Measurements from ENCODE around the gene SURF6.
"Not testable (repeated sequence)": the region's sequence is repeated elsewhere in the genome, so short reads cannot be mapped to it uniquely, and the experiment has no call there.

The SURF6 gene

GRCh38 chr9:133332381-133332730 is 3.6 kb downstream of the SURF6 start:
- peaks cover 14% of the 10 kb centered on the region for H3K36me3 ChIP-seq (ENCODE audit: insufficient read depth, low read length)

GRCh38 chr9:133331641-133332380 is 4.2 kb downstream of the SURF6 start:
- Histone ChIP-seq H3K9me3 (ENCODE audit: control insufficient read depth, insufficient read depth, low read length) (no peaks in the 10 kb centered on the region), H3K36me3 (ENCODE audit: insufficient read depth, low read length) (peaks cover 14% of the 10 kb centered on the region), H3K9ac (ENCODE audit: low read depth, low read length) (no peak overlapping the region), H3K4me1 (ENCODE audit: insufficient read depth, low read length) (peaks cover 14% of the 10 kb centered on the region; the same call in 1 of the 2 replicates)

More at GRCh38 chr9:133332381-133332730, 3.6 kb downstream of the SURF6 start:
- no peaks in the 10 kb centered on the region for H3K9me3 ChIP-seq (ENCODE audit: control insufficient read depth, insufficient read depth, low read length)
- peaks cover 14% of the 10 kb centered on the region; the same call in 1 of the 2 replicates for H3K4me1 ChIP-seq (ENCODE audit: insufficient read depth, low read length)
- H3K9ac ChIP-seq (ENCODE audit: low read depth, low read length), result no peak overlapping the region

- Histone ChIP-seq H3K9ac (ENCODE audit: low read depth, low read length) (no peak overlapping the region), H3K4me1 (ENCODE audit: insufficient read depth, low read length) (peaks cover 14% of the 10 kb centered on the region; the same call in 1 of the 2 replicates), H3K9me3 (ENCODE audit: control insufficient read depth, insufficient read depth, low read length) (no peaks in the 10 kb centered on the region), H3K36me3 (ENCODE audit: insufficient read depth, low read length) (peaks cover 14% of the 10 kb centered on the region)
Measured at GRCh38 chr9:133331221-133331620, 4.8 kb downstream of the SURF6 start.

- H3K36me3 ChIP-seq (ENCODE audit: insufficient read depth, low read length), result peaks cover 14% of the 10 kb centered on the region
- H3K9ac ChIP-seq (ENCODE audit: low read depth, low read length), result not testable (repeated sequence)
Measured at GRCh38 chr9:133329306-133330156, 6.5 kb downstream of the SURF6 start.

GRCh38 chr9:133327834-133328484 is 8.0 kb downstream of the SURF6 start:
- Histone ChIP-seq H3K9me3 (ENCODE audit: control insufficient read depth, insufficient read depth, low read length) (no peaks in the 10 kb centered on the region; the same call in 1 of the 2 replicates), H3K4me1 (ENCODE audit: insufficient read depth, low read length) (peaks cover 4% of the 10 kb centered on the region; the same call in 1 of the 2 replicates), H3K36me3 (ENCODE audit: insufficient read depth, low read length) (peaks cover 3% of the 10 kb centered on the region; the same call in 1 of the 2 replicates), H3K9ac (ENCODE audit: low read depth, low read length) (no peak overlapping the region)

More at GRCh38 chr9:133329306-133330156, 6.5 kb downstream of the SURF6 start:
- peaks cover 11% of the 10 kb centered on the region; the same call in 1 of the 2 replicates for H3K4me1 ChIP-seq (ENCODE audit: insufficient read depth, low read length)
- H3K9me3 ChIP-seq (ENCODE audit: control insufficient read depth, insufficient read depth, low read length), result not testable (repeated sequence)

- H3K4me1 ChIP-seq (ENCODE audit: insufficient read depth, low read length); H3K36me3 ChIP-seq (ENCODE audit: insufficient read depth, low read length); H3K9me3 ChIP-seq (ENCODE audit: control insufficient read depth, insufficient read depth, low read length); H3K9ac ChIP-seq (ENCODE audit: low read depth, low read length): not testable (repeated sequence)
Measured at GRCh38 chr9:133327021-133327420, 9.0 kb downstream of the SURF6 start.

- peaks cover 4% of the 10 kb centered on the region; the same call in 1 of the 2 replicates for H3K4me1 ChIP-seq (ENCODE audit: insufficient read depth, low read length)
- H3K9me3 ChIP-seq (ENCODE audit: control insufficient read depth, insufficient read depth, low read length), result no peaks in the 10 kb centered on the region; the same call in 1 of the 2 replicates
- no peak overlapping the region for H3K9ac ChIP-seq (ENCODE audit: low read depth, low read length)
- no peaks in the 10 kb centered on the region; the same call in 1 of the 2 replicates for H3K36me3 ChIP-seq (ENCODE audit: insufficient read depth, low read length)
Measured at GRCh38 chr9:133323991-133324703, 11.8 kb downstream of the SURF6 start.

GRCh38 chr9:133323211-133323610 is 12.8 kb downstream of the SURF6 start:
- Histone ChIP-seq H3K36me3 (ENCODE audit: insufficient read depth, low read length) (no peaks in the 10 kb centered on the region), H3K4me1 (ENCODE audit: insufficient read depth, low read length) (no peaks in the 10 kb centered on the region), H3K9me3 (ENCODE audit: control insufficient read depth, insufficient read depth, low read length) (no peaks in the 10 kb centered on the region; the same call in 1 of the 2 replicates), H3K9ac (ENCODE audit: low read depth, low read length) (no peak overlapping the region)

GRCh38 chr9:133322701-133323100 is 13.3 kb downstream of the SURF6 start:
- H3K4me1 ChIP-seq (ENCODE audit: insufficient read depth, low read length), result no peaks in the 10 kb centered on the region
- H3K9ac ChIP-seq (ENCODE audit: low read depth, low read length), result no peak overlapping the region
- H3K9me3 ChIP-seq (ENCODE audit: control insufficient read depth, insufficient read depth, low read length), result no peaks in the 10 kb centered on the region; the same call in 1 of the 2 replicates
- no peaks in the 10 kb centered on the region for H3K36me3 ChIP-seq (ENCODE audit: insufficient read depth, low read length)

GRCh38 chr9:133321411-133321935 is 14.5 kb downstream of the SURF6 start:
- H3K4me1 ChIP-seq (ENCODE audit: insufficient read depth, low read length), result no peaks in the 10 kb centered on the region
- H3K9me3 ChIP-seq (ENCODE audit: control insufficient read depth, insufficient read depth, low read length), result no peaks in the 10 kb centered on the region; the same call in 1 of the 2 replicates
- H3K9ac ChIP-seq (ENCODE audit: low read depth, low read length), result no peak overlapping the region
- no peaks in the 10 kb centered on the region for H3K36me3 ChIP-seq (ENCODE audit: insufficient read depth, low read length)

- Histone ChIP-seq H3K36me3 (ENCODE audit: insufficient read depth, low read length) (no peaks in the 10 kb centered on the region), H3K9ac (ENCODE audit: low read depth, low read length) (no peak overlapping the region), H3K9me3 (ENCODE audit: control insufficient read depth, insufficient read depth, low read length) (no peaks in the 10 kb centered on the region; the same call in 1 of the 2 replicates), H3K4me1 (ENCODE audit: insufficient read depth, low read length) (no peaks in the 10 kb centered on the region)
Measured at GRCh38 chr9:133320421-133320881, 15.5 kb downstream of the SURF6 start.

- H3K4me1 ChIP-seq (ENCODE audit: insufficient read depth, low read length); H3K9me3 ChIP-seq (ENCODE audit: control insufficient read depth, insufficient read depth, low read length); H3K9ac ChIP-seq (ENCODE audit: low read depth, low read length); H3K36me3 ChIP-seq (ENCODE audit: insufficient read depth, low read length): not testable (repeated sequence)
Measured at GRCh38 chr9:133317551-133317950, 18.4 kb downstream of the SURF6 start.

GRCh38 chr9:133315997-133316396 is 20.0 kb downstream of the SURF6 start:
- Histone ChIP-seq H3K4me1 (ENCODE audit: insufficient read depth, low read length) (no peaks in the 10 kb centered on the region), H3K9me3 (ENCODE audit: control insufficient read depth, insufficient read depth, low read length) (no peaks in the 10 kb centered on the region), H3K36me3 (ENCODE audit: insufficient read depth, low read length) (no peaks in the 10 kb centered on the region), H3K9ac (ENCODE audit: low read depth, low read length) (no peak overlapping the region)

Data from ES-I3 (cell line).